Activated B cell treated with CpG ODN at 0.5 μM for 24 hours (primary cell): Measurements from ENCODE around the gene PRTFDC1. TPM values are rescaled to one million over a fixed set of nuclear protein-coding genes. Genes with fewer than 3 reads are reported as not detected.
A peak's percentile ranks its signal among the peaks of the same experiment; 100 is the strongest.

Experiments used
- ATAC-seq: fragments of 200-7000 bp; cut with Tn5 transposase; one replicate; pipeline ENCODE4 v1.10.0; 2021; ENCODE audit warnings: low read depth, mild to moderate bottlenecking, moderate library complexity
- CTCF ChIA-PET: fragments of 350-600 bp; sonication (Branson Sonifier 250); formaldehyde crosslinking; loops from one replicate; lab custom pipeline; 2021; ENCODE audit warnings: antibody characterized with exemption; lab: Charles Lee
- POLR2A ChIA-PET: fragments of 350-600 bp; sonication (Branson Sonifier 250); formaldehyde crosslinking; loops from one replicate; lab custom pipeline; 2021; ENCODE audit warnings: antibody characterized with exemption; lab: Charles Lee
- DNase-seq: peaks from one replicate; pipeline ENCODE4 v3.0.0; 2022
- H3K27ac Mint-ChIP-seq: one replicate; pipeline ENCODE4 v1.8.0; 2020; ENCODE audit warnings: mixed read lengths
- H3K27me3 Mint-ChIP-seq: one replicate; pipeline ENCODE4 v1.8.0; 2021; ENCODE audit warnings: mixed read lengths
- H3K36me3 Mint-ChIP-seq: one replicate; pipeline ENCODE4 v1.8.0; 2021; ENCODE audit warnings: low read depth, mixed read lengths
- H3K4me1 Mint-ChIP-seq: one replicate; pipeline ENCODE4 v1.8.0; 2021; ENCODE audit warnings: mixed read lengths
- H3K4me3 Mint-ChIP-seq: one replicate; pipeline ENCODE4 v1.8.0; 2020; ENCODE audit warnings: mild to moderate bottlenecking, mixed read lengths
- H3K9me3 Mint-ChIP-seq: one replicate; pipeline ENCODE4 v1.8.0; 2020; ENCODE audit warnings: mixed read lengths
- CTCF ChIP-seq: fragments of 200-600 bp; IDR thresholded peaks from one replicate; pipeline ENCODE4 v1.8.0; 2022; ENCODE audit warnings: antibody characterized with exemption, mild to moderate bottlenecking
- intact Hi-C: fragments of 100-400 bp; cut with micrococcal nuclease; formaldehyde crosslinking; loops from one replicate; pipeline ENCODE4 v1.15.1; 2024
- total RNA-seq: library from RNA; stranded (reverse); gene quantifications from 2 replicates; pipeline ENCODE4 v1.2.3, GENCODE V29; 2022

PRTFDC1 gene
- total RNA-seq, 1 donor from 2014 or later = not detected

- ChIA-PET CTCF (no interaction called here), POLR2A (no interaction called here)
- intact Hi-C loops = no loop called here
- H3K4me3 Mint-ChIP-seq = no peak overlapping the region
- no peaks in the 10 kb centered on the region for H3K27me3 Mint-ChIP-seq
- H3K27ac Mint-ChIP-seq = no peak overlapping the region
- no peak for TF ChIP-seq CTCF
- peaks cover 19% of the 10 kb centered on the region for H3K4me1 Mint-ChIP-seq
- DNase-seq = no peak
- H3K36me3 Mint-ChIP-seq = no peaks in the 10 kb centered on the region
- no peak for ATAC-seq
- H3K9me3 Mint-ChIP-seq = peaks cover 2% of the 10 kb centered on the region
These were observed 46.0 kb downstream of the PRTFDC1 start for GRCh38 chr10:24906372-24906771.

- ChIA-PET CTCF (no interaction called here), POLR2A (interaction anchor here (1.2 kb wide), 1 partner anchor 47 kb away, joined by 3 read pairs; no protein-coding TSS in a partner anchor)
- no peaks in the 10 kb centered on the region for H3K27me3 Mint-ChIP-seq
- peaks cover 24% of the 10 kb centered on the region for H3K4me1 Mint-ChIP-seq
- no peak for DNase-seq
- H3K4me3 Mint-ChIP-seq = no peak overlapping the region
- intact Hi-C loops = loop anchor here (5.0 kb wide), 1 partner anchor 112 kb away; the partner anchor contains the start of genes ENKUR and THNSL1
- no peak overlapping the region for H3K27ac Mint-ChIP-seq
- H3K9me3 Mint-ChIP-seq = peaks cover 2% of the 10 kb centered on the region
- H3K36me3 Mint-ChIP-seq = no peaks in the 10 kb centered on the region
- no peak for ATAC-seq
- TF ChIP-seq CTCF = no peak
These were observed 47.6 kb downstream of the PRTFDC1 start for GRCh38 chr10:24904824-24905223.

- no peak for TF ChIP-seq CTCF
- Mint-ChIP-seq H3K9me3 (peaks cover 2% of the 10 kb centered on the region), H3K4me1 (peaks cover 26% of the 10 kb centered on the region), H3K4me3 (no peak overlapping the region), H3K27me3 (no peaks in the 10 kb centered on the region), H3K36me3 (no peaks in the 10 kb centered on the region), H3K27ac (peak overlapping the region; percentile 75)
- no peak for ATAC-seq
- DNase-seq = no peak
- intact Hi-C loops = loop anchor here (1.0 to 5.0 kb wide), 2 partner anchors 15 to 115 kb away; partner anchors contain the start of genes ENKUR and THNSL1
- ChIA-PET CTCF (no interaction called here), POLR2A (no interaction called here)
These were observed 50.0 kb downstream of the PRTFDC1 start for GRCh38 chr10:24902400-24902728.

GRCh38 chr10:24901686-24902399, 50.6 kb downstream of the PRTFDC1 start:
- peaks cover 26% of the 10 kb centered on the region for H3K4me1 Mint-ChIP-seq
- peak overlapping the region; percentile 75 for H3K27ac Mint-ChIP-seq
- no peaks in the 10 kb centered on the region for H3K36me3 Mint-ChIP-seq
- ChIA-PET CTCF (no interaction called here), POLR2A (no interaction called here)
- H3K4me3 Mint-ChIP-seq = peak overlapping the region; percentile 41
- DNase-seq (no peak), ATAC-seq (no peak)
- peaks cover 2% of the 10 kb centered on the region for H3K9me3 Mint-ChIP-seq
- TF ChIP-seq CTCF = no peak
- no peaks in the 10 kb centered on the region for H3K27me3 Mint-ChIP-seq
- intact Hi-C loops = loop anchor here (1.0 to 5.0 kb wide), 3 partner anchors 15 to 115 kb away; partner anchors contain the start of genes ENKUR and THNSL1

GRCh38 chr10:24900888-24901685, 51.3 kb downstream of the PRTFDC1 start:
- no peak for DNase-seq
- POLR2A ChIA-PET = interaction anchor here (1.0 kb wide), 1 partner anchor 15 kb away, joined by 3 read pairs; no protein-coding TSS in a partner anchor
- H3K9me3 Mint-ChIP-seq = peaks cover under 1% of the 10 kb centered on the region
- no peaks in the 10 kb centered on the region for H3K36me3 Mint-ChIP-seq
- no peaks in the 10 kb centered on the region for H3K27me3 Mint-ChIP-seq
- H3K27ac Mint-ChIP-seq = peak overlapping the region; percentile 76
- intact Hi-C loops = loop anchor here (1.0 to 5.0 kb wide), 3 partner anchors 21 to 177 kb away; partner anchors contain the start of genes ENKUR and THNSL1
- peaks cover 26% of the 10 kb centered on the region for H3K4me1 Mint-ChIP-seq
- peak; percentile 81 for ATAC-seq
- peak overlapping the region; percentile 41 for H3K4me3 Mint-ChIP-seq
- no peak for TF ChIP-seq CTCF
- CTCF ChIA-PET = no interaction called here
